NCI-H2029 treated with DMSO at 0.1 percent for 48 hours (cell line): Measurements from ENCODE around the gene WASHC3.
A peak's percentile ranks its signal among the peaks of the same experiment; 100 is the strongest.
"Not testable (repeated sequence)": the region's sequence is repeated elsewhere in the genome, so short reads cannot be mapped to it uniquely, and the experiment has no call there.

Experiments used
- DNase-seq: peaks from one replicate; lab custom pipeline; 2025; lab: John Stamatoyannopoulos, UW

The WASHC3 gene

GRCh38 chr12:102050660-102051430 lies 10.9 kb downstream of the WASHC3 start:
- no peak for DNase-seq

- no peak for DNase-seq
Observed at GRCh38 chr12:102043928-102044327, 17.9 kb downstream of the WASHC3 start.

DNA sequence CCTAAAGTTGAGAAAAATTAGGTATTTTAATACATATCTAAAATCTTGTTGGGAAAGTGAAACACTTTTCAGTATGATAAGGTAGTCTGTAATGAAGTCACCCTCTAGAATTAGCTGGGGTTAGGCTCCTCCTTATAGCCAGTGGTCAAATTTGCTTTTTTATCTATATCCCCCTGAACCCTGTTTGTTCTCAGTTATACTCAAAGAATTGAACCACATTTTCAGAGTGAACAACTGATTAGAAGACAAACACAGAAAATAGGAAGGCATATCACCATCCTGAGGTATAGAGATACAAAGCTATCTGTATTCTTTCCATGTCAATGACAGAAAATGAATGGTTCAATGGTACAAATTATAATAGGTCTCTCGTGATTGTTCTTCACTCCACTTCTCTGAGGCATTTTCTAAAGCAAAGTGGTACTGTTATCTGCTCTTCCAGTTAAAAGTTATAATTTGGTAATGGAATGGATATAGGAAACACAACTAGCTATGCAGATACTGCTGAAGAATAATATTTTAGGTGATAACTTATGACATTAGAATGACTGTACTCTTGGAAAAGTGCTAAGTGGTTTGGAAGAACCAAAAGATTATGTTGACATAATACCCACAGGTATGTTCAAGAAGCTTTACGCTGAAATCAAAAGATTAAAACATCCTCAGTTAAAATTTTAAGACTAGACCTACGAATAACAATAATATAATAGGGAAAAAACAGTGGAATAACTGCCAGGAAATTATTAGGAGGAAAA lies 27.6 kb downstream of the WASHC3 start:
- DNase-seq, result no peak

DNA sequence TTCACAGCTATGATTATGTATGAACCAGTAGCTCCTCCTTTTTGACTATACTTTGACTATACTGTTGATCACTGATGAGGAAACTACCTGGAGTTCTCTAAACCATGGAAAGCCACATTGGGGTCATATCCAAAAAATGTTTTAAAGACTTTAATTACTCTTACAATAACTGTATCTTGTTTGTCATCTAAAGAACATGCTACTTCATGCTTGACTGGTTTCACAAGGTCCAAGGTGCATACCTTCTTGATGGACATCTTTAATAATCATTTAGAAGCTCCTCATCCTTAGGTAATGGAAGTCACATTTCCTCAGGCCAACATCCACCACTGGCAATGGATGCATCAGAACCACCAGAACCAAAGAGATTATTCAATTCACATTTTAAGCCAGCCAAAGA lies 29.9 kb downstream of the WASHC3 start:
- no peak for DNase-seq

DNA sequence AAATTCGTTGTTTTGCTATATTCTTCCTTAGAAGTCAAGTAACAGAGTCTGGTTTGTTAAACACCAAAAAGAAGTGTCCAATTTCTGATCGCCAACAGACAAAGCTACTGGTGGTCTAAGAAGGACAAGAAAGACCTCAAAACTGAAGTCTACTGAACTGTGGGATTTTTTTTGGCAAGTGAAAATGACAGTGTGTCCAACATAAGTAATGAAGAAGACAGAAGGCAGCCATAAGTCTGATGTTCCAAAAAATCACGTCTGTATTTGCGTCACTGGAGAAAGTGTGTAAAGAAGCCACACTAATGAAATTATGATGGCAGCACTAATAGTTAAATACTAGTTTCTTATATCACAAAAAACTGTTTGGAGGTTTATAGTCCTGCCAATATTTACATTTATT lies 32.6 kb downstream of the WASHC3 start:
- DNase-seq, result no peak

DNA sequence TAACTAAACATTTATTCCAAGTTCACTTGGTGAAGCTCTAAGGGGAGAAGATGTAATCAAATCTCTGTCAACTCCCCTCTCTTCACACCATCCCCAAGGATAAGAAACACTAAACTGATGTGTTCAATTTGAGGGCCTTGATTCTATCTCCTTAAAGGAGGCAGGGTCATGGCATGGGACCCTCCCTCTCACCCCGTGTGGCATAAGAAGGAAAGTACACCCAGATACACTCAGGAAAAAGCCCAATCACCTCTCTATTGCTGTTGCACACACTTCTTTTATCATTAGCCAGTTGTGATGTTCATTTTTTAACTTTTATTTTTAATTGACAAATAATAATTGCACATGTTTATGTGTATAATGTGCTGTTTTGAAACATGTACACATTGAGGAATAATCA lies 35.1 kb downstream of the WASHC3 start:
- DNase-seq, result no peak

- no peak for DNase-seq
Observed at GRCh38 chr12:102024765-102025164, 37.0 kb downstream of the WASHC3 start.

GRCh38 chr12:102023343-102023930 lies 38.4 kb downstream of the WASHC3 start:
- no peak for DNase-seq

DNA sequence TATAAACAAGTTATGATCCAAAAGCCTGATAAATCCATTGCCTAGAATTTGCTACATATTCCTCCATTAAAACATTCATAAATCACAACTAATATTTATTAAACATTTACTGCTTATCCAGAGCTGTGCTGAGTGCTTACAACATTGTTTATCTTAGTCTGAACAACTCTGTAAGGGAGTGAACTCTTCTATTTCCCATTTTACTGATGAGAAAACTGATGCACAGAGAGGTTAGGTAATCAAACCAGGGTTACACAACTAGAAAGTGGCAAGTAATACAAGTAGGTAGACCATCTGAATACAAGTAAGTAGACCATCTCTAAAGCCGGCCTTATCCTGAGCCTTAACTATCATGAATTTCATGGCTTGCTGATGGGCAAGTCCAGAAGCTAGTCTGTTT lies 39.5 kb downstream of the WASHC3 start:
- no peak for DNase-seq

GRCh38 chr12:102021540-102022246 lies 40.1 kb downstream of the WASHC3 start:
- no peak for DNase-seq

DNA sequence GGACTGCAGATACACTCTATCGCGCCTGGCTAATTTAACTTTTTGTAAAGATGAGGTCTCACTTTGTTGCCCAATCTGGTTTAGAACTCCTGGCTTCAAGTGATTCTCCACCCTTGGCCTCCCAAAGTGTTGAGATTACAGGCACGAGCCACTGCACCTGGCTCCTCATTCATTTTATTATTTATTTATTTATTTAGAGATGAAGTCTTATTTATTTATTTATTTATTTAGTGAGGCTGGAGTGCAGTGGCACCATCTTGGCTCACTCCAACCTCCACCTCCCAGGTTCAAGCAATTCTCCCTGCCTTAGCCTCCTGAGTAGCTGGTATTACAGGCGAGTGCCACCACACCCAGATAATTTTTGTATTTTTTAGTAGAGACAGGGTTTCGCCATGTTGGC lies 43.2 kb downstream of the WASHC3 start:
- not testable (repeated sequence) for DNase-seq

GRCh38 chr12:102016472-102016871 lies 45.3 kb downstream of the WASHC3 start:
- DNase-seq, result no peak

DNA sequence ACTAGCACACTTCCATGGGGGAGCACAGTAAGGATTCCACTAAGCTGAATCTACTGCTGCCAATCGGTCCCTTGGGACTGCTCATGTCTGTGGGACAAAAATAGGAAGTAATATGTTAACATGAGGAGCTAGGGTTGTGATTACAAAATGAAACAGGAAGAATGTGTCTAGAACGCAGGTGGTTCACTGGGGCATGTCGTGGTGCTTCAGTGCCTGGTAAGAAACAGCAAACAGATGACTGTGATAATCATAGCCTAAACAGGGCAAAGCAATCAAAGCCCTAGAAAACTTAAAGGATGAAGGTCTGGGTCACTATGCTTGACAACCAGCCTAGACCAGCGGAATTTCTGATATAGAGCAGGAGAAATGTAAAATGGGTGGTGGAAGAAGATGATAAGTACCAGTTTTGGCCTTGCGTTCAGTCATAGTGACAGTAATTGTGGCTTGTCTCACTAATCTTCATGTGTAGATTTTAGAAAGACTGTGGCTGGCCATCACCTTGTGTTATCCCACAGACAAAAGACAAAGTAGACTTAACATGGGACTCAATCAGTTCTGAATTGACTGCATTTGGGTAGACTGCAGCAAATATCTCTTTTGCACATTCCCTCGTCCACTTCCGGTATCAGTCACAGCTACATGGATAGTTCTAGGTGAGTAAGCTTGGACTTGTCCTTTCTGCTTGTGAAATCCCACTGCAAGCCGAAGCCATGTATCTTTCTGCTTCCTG lies 51.4 kb downstream of the WASHC3 start:
- DNase-seq, result no peak

GRCh38 chr12:102009796-102010195 lies 52.0 kb downstream of the WASHC3 start:
- no peak for DNase-seq

DNA sequence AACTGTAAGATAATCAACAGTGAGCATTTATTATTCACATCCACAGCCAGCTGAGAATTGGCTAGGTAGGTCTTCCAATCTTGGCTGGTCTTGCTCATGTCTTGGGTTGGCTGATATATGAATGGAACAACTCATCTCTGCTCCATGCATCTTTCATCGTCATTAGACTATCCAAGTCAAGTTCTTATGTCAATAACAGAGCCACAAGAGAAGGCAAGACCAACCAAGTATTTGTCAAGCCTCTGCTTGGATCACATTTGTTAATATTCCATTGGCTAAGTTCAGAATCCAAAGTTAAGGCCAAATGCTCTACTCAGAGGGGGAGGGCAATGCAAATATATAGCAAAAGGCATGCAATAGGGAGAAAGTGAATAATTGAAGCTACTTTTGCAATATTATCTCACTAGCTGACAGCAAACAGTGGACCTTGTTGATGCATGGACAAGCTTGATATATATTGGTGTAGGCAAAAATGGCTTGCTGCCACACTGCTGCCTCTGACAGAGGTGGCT lies 53.1 kb downstream of the WASHC3 start:
- DNase-seq, result no peak

GRCh38 chr12:102005256-102005655 lies 56.5 kb downstream of the WASHC3 start:
- no peak for DNase-seq

- DNase-seq, result no peak
Observed at GRCh38 chr12:101997102-101997501, 64.7 kb downstream of the WASHC3 start.

DNA sequence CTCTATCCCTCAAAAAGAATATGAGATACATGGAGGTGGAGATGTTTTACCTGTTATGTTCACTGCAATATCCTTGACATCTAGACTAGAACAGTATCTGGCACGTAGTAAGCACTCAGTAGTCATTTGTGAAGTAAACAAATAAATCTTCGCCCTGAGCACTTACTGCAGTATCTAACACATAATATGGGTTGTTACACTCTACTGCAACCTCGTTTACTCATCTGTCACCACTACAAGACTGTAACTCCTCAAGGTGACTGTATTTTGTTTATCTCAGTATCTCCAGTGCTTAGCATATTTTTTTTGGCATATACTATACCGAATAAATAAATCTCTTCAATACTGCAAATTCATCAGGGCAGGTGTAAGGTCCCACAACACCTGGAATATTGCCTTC lies 66.1 kb downstream of the WASHC3 start:
- peak; percentile 51 for DNase-seq

GRCh38 chr12:101992091-101992490 lies 69.7 kb downstream of the WASHC3 start:
- no peak for DNase-seq

DNA sequence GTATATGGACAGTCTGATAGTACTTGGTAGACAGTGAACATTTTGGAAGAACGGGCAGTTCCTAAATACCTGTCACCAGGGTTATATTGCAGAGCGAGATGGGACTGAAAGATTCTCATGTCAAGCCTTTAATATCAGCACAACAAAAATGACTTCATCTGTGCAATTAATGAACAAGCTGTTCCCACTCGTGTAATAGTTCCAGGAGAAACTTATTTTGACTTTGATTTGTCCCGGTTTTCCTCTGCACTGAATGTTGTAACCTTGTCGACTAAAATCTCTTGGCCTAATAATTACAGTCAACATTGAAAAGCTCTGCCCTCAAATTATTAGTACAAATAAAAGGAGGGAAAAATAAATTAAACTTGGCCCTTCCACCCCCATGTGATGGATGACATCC lies 79.5 kb downstream of the WASHC3 start:
- no peak for DNase-seq

GRCh38 chr12:101981868-101982267 lies 79.9 kb downstream of the WASHC3 start:
- no peak for DNase-seq

DNA sequence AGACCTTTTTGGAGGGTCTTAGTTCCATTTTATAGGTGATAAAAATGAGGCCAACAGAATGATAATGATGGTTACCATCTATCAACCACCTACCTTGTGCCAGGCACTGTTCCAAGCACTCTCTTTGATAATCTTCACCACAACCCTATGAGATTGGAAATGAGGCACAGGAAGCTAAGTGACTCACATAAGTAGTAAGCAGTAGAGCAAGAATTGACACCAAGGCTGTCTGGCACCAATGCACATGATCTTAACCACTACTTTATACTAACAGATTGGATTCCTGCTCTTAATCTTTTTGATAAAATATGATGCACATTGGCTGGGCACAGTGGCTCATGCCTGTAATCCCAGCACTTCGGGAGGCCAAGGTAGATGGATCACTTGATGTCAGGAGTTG lies 93.0 kb downstream of the WASHC3 start:
- no peak for DNase-seq
